ENCODE measurements around the gene SLC24A4.
"Not testable (repeated sequence)": the region's sequence is repeated elsewhere in the genome, so short reads cannot be mapped to it uniquely, and the experiment has no call there.

SLC24A4 gene

DNA sequence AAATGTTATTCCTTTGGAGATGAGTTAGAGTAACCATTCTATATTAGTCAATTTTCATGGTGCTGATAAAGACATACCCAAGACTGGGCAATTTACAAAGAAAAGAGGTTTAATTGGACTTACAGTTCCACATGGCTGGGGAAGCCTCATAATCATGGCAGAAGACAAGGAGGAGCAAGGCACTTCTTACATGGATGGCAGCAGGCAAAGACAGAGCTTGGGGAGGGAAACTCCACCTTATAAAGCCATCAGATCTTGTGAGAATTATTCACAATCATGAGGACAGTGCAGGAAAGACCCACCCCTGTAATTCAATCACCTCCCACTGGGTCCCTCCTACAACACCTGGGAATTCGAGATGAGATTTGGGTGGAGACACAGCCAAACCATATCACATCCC lies 79.5 kb downstream of the SLC24A4 start:
- not testable (repeated sequence) for DNase-seq (ENCODE audit: low read depth)

DNA sequence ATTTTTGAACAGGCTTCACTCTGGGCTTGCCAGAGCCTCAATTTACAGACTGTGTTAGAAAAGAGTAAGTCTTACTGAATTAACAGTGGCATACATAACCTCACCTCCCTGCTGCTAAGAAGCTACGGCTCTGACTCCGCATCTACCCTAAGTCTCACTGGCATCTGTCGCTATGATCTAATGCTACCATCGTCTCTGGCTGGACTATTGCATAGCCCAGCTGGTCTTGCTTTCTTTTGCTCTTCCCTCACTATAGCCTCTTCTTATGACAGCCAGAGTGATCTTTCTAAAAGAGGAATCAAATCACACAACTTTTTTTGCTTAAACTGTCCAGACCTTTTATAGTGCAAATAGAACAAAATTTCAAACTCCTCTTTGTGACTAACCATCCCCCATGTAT lies 81.1 kb downstream of the SLC24A4 start:
- no peak for DNase-seq (ENCODE audit: low read depth)

DNA sequence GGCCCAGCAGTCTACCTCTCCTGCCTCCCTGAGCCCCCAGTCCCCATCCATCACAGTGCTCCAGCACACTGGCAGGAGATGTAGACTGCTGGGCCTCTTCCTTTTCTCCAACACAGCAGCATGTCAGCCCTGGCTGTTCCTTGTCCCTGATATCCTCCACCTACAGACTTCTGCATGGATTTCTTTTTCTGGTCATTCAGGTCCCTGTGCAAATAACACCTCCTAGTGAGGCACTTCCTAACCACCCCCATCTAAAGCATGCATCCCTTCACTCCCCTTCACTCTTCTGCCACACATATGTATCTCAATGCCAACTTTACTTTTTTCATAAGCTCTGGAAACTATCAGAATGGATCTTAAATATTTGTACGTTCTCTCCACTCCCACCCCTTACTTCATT lies 81.5 kb downstream of the SLC24A4 start:
- no peak for DNase-seq (ENCODE audit: low read depth)

DNA sequence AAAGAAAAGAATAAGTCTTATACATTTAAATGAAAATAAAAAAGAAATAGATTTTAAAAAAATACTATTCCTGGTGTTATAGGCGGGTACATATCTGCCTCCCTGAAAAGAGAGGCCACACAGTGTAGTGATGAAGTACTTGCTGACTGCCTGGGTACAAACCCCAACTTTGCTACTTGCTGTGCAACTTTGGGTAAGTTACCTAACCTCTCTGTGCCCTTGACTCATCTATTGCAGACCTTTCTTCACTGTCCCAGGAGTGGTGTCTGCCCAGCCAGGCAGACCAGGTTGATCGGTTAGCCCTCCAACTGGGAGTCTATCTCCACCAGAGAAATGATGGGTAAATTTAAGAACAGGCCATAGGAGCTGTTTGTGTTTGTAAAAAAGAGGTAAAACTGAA lies 82.0 kb downstream of the SLC24A4 start:
- DNase-seq (ENCODE audit: low read depth): no peak

DNA sequence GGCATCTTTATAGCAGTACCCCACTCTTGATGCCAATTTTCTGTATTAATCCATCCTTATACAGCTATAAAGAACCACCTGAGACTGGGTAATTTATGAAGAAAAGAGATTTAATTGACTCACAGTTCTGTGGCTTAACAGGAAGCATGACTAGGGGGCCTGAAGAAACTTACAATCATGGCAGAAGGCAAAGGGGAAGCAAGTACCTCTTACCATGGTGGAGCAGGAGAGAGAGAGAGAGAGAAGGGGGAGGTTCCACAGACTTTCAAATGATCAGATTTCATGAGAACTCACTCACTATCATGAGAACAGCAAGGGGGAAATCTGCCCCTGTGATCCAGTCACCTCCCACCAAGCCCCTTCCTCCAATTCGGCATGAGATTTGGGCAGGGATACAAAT lies 84.4 kb downstream of the SLC24A4 start:
- DNase-seq (ENCODE audit: low read depth): no peak

DNA sequence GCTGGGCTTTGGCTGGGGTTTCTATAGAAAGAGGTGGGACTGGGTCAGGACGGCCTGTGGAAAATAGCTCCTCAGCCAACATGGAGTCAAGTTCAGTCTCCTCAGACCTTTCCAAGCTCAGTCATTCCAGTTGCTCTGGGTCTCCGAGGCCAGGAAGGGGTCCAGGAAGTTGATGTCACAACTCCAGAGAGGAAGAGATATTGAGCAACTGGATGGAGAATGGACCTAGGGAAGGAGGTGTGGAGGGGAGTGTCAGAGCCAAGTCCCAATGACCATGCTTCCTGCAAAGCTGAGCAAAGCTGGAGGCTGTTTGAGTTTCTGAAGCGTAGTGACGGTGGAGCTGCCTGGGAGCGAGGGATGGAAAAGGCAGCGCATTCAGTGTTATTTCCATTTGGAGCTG lies 86.1 kb downstream of the SLC24A4 start:
- no peak for DNase-seq (ENCODE audit: low read depth)

DNA sequence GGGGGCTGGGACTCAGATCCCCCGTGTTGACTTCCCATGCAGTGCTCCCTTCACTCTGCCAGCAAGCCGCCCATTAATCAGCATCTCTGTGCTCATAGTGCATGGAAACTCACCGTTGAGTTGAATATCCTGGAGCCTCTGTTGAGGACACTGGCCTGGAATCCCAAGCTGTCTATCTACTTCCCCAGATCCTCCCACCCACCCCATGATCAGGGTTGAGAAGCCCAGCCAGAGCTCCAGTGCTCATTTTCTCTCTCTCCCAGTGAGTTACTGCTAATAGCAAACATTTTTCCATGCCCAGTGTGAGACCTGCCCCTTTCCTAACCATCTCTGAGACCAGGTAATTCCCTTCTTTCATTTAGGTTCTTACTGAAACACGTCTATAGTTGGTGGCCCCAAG lies 88.2 kb downstream of the SLC24A4 start:
- DNase-seq (ENCODE audit: low read depth): no peak

DNA sequence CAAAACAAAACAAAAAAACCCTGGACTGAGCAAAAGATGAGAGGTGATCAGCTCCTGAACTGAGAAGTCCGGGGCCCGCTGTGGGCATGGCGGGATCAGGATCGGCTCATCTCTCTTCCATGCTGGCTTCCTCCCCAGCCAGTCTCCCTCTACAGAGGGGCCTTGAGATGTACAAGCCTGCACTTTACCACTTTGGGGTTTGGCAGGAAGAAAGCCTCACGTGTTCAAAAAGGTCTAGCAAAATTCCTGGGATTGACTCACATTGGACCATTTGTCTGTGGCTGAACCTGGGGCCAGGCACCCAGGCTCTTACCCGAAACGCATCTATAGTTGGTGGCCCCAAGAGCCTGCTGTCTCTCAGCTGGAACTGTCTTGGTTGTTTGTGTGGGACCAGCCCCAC lies 89.0 kb downstream of the SLC24A4 start:
- DNase-seq (ENCODE audit: low read depth): no peak

DNA sequence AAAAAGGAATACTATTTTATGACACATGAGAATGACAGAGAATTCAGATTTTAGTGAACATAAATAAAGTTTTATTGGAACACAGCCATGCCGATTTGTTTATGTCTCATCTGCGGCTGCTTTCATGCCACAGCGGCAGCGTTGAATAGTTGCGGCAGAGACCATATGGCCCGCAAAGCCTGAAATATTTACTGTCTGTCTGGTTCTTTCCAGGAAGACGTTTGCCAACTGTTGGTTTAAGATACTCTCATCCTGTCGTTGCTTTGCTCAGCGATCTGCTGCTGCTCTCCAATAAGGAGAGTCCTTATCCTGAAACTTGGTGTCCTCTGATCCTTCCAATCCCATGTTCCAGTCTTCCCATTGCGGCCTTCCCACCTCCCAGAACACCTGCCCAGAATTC lies 89.9 kb downstream of the SLC24A4 start:
- DNase-seq (ENCODE audit: low read depth): no peak

DNA sequence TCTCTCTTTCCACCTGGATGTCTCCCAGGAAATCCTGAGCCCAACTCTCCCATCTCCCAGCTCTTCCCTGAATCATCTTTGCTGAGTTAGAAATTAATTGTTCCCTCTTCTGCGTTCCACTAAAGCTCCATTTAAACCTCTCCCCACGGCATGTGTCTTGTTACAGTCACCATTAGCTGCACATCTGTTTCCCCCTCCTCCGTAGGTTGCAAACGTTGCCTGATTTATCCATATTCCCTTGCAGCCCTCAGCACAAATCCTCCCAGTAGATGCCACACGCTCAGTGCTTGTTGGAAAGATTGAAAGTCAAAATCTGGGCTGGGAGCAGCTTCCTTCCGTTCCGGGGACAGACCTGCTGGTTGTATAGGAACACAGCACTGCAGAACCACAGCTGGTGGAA lies 90.4 kb downstream of the SLC24A4 start:
- DNase-seq (ENCODE audit: low read depth): no peak

DNA sequence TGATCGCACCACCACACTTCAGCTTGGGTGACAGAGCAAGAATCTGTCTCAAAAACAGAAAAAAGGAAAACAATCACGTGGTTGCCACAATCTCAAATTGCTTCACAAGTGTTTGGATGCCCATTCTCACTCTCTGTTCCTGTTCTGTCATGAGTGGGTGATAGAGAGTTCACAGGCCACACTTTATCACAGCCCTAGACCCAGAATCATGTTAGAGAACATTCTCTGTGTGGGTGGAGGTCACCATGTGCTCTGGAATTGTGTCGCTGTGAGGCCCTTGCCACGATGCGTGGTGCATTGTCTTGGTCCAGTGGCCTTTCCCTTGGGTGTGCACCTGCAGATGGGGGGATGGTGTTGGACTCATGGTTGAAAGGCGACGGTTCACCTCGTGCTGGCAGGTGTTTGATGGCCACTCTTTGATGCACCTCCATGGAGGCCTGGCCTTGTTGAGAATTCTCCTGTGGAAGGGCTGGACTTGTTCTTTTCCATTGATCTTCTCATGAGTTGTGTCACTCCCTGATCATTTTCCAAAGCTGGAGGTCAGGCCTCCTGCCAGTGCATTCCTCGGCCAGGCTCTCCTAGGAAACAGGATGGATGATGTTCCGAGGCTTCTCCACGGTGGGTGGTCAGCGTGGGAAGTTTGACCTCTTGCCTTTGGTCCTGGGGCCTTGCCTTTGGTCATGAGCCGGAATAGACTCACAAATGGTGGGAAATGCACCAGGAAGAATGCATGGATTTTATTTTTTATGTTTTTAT lies 91.9 kb downstream of the SLC24A4 start:
- no peak for DNase-seq (ENCODE audit: low read depth)

DNA sequence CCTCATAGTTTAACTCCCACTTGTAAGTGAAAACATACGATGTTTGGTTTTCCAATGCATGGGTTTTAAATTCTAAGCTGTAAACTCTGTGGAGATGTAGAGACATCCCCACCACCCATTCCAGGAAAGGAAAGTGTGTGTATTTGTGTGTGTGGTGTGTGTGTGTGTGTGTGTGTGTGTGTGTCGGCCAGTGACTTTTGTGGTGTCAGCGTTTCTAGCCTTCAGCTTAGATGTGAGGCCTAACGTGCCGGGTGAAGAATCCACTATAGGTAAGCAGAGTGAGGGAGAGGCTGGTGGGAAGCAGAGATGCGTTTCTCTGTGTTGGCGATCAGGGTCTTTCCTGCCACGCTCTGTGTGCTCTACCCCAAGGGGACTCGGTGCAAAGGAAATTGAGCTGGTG lies 93.0 kb downstream of the SLC24A4 start:
- DNase-seq (ENCODE audit: low read depth): no peak

DNA sequence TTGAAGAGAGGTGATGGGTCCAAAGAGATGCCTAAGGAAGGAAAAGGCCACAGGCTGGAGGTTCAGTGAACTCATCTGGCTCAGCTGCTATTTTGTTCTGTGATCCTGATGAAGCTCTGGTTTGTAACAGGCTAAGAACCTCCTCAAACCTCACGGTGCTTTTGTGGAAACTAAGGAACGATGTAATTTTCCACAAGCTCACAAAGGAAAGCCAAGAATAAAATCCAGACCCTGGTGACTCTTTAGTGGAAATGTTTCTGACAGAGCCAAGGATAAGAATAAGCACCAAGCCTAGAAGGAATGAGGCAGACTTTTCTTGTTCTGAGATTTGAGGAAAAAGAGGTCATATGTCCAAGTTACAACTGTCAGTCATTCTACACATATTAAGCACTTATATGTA lies 93.6 kb downstream of the SLC24A4 start:
- DNase-seq (ENCODE audit: low read depth): no peak

DNA sequence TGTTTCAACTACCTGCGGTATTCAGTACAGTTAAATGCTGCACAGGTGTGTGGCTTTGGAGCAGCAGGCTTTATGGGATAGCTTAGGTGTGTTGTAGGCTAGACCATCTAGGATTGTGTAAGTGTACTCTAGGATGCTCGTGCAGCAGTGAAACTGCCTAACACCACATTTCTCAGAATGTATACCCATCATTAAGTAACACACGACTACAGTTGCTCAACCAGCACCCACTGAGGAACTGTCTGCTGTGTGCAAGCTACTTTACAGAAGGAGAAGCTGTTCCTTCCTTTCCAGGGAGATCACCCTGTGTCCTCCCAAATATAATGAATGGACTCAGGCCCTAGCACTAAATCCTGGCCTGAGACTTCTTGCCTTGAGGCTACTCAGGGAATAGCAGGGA lies 94.8 kb downstream of the SLC24A4 start:
- DNase-seq (ENCODE audit: low read depth): no peak

DNA sequence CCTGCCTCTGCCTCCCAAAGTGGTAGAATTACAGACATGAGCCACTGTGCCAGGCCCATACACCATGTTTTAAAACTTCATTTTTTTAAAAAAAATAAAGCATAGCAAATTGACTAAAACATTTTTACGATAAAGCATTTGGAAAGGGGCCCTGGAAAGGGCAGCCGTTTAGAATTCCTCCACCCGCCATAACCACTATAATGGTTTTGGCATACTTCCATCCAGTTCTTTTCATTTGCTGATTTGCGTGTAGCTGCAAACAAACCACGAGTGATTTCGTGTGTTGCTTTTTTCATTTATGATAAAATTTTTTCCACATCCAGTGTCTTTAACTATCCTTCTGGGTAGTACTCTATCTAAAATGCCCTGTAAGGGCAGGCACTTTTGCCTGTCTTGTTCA lies 98.8 kb downstream of the SLC24A4 start:
- DNase-seq (ENCODE audit: low read depth): no peak

DNA sequence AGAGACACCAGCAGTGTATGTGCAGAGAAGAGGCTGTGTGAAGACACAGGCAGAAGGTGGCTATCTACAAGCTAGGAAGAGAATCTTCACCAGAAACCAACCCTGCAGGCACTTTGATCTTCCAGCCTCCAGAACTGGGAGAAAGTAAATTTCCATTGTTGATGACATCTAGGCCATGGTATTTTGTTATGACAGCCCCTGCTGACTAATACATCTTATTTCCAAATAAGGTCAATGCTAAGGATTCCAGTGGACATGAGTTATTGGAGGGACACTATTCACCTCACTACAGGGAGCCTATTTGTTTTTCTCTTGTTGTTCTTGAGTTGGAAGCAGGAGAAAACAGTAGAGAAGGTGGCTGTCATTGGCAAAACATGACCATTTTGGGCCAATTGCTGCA lies 102.1 kb downstream of the SLC24A4 start:
- DNase-seq (ENCODE audit: low read depth): no peak

DNA sequence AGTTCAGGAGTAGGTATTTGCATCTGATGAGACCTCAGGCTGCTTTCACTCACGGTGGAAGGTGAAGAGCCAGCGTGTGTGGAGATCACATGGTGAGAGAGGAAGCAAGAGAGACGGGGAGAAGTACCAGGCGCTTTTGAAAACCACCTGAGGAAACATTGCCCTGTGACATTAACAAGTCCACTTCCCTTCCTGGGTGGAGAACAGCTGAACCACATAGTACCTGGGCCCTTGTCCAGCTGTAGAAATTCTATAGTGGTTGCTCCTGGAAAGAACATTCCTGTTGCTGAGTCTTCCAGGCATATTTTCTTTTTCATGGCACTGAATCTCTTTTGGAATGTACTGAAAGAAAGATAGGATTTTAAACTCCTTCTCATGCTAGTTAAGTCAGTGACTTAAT lies 103.3 kb downstream of the SLC24A4 start:
- DNase-seq (ENCODE audit: low read depth): no peak

DNA sequence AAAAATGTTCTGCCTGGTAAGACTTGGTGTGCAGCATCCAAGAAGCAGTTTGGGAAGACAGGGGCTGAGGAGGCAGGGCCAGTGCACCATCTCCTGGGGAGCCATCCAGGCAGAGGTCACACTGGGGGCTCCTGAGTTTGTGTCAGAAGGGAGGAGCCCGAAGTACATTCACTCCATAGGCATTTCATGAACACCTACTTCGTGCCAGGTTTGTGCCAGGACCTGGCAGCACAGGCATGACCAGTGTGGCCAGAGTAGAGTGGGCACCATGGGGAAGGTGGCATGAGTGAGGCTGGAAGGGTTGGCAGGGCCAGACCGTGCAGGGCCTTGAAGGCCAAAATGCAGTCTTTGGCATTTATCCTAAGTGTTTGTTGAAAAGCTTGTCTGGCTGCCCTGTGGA lies 104.1 kb downstream of the SLC24A4 start:
- DNase-seq (ENCODE audit: low read depth): no peak

DNA sequence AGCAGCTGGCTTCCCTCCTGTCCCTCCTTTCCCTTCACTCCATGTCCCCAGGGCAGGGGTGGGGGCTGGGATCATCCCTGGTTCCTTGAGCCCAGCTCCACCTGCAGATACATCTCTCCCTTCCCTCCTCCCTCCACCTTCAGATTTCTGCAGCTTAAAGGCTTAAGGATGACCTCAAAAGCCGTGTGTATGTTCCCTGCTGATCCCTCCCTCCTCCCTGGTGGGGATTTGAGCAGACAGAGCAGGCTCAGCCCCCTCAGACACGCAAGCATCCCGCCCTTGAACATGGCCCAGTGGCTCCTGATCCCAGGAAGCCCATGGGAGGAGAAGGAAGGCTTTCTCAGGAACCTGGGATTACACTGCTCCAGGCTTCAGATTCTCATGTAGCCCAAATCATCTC lies 107.7 kb downstream of the SLC24A4 start:
- no peak for DNase-seq (ENCODE audit: low read depth)

DNA sequence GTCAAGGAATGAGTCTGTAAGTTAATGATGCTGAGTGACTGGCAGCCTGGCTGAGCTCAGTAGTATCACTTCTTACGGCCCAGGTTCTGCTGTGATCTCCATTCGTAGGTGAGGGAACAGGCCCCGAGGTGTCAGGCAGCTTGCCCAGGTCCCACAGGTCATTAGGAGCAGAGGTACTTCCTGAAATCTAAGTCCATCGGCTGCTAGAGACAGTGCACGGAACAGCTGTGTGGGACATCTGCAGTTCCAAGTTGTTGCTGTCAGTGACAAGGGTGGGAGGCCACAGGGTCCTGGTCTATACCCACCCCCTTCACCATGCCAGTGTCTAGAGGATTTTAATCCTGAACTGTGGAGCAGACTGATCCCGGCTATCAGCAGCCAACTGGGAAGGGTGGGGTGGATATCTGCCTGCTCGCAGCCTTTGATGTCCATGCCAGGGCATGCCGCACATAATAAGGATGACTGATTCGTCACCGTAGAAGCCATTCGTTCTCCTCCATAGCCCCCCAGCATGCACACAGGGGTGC lies 108.3 kb downstream of the SLC24A4 start:
- no peak for DNase-seq (ENCODE audit: low read depth)

DNA sequence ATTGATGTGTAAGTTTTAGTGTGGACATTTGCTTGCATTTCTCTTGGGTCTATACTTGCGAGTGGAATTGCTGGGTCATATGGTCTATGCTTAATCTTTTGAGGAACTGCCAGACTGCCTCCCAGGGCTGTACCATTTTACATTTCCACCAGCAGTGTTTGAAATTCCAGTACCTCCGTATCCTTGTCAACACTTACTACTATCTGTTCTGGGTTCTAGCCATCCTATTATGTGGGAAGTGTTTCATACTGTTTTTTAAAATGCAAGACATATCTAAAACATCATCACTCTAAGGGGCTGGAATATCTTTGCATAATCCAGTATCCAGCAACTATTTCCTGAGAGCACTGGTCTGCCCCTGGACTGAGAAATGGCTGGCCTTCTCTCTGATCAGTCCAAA lies 110.4 kb downstream of the SLC24A4 start:
- DNase-seq (ENCODE audit: low read depth): no peak

DNA sequence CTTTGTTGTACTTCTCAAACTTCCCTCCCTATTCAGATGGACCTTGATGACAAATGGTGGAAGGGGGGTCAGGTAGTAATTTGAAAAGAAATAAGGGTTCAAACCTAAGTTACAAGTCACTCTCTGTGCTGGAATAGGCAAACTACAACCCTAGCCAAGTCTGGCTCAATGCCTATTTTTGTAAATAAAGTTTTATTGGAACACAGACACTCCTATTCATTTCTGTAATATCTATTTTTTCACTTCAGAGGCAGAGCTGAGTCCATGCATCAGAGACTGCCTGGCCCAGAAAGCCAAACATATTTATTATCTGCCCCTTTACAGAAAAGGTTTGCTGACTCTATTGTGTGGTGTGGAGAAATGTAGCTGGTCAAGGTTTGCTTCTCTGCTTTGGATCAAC lies 112.2 kb downstream of the SLC24A4 start:
- DNase-seq (ENCODE audit: low read depth): no peak

DNA sequence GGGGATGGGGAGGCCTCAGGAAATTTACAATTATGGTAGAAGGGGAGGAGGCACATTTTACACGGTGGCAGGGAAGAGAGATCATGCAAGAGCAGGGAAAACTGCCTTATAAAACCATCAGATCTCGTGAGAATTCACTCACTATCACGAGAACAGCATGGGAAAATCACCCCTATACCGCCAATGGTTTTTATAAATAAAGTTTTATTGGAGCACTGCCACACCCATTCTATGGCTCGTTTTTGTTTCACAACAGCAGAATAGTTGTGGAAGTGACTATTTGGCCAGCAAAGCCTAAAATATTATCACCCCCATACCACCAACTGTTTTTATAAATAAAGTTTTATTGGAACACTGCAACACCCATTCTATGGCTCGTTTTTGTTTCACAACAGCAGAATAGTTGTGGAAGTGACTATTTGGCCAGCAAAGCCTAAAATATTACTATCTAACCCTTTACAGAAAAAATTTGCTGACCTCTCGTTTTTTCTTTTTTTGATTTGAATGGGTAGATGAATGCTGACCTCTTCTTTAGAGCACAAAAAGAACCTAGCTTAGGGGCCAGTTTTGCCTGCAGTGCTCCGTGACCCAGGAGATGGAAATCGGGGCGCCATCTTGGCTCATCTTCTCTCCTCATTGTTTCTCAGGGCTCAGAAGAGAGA lies 113.3 kb downstream of the SLC24A4 start:
- no peak for DNase-seq (ENCODE audit: low read depth)

DNA sequence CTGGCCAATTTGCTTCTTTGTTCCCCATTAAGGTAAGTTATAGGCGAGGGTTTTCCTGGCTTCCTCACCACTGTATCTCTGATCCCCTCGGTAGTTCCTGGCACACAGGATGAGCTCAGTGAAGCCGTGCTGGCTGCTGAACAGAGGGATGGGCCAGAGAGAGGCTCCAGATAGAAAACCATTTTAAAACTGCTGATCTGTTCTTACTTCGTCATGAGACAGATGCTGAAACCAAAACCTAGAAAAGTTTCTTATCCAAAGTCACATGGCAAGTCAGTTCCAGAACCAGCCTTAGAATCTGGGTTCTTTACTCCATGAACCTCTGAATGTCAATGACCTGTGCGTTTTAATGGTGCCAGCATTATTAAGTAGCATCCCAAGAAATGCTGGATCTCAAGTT lies 114.3 kb downstream of the SLC24A4 start:
- no peak for DNase-seq (ENCODE audit: low read depth)

Data from T follicular helper cell (primary cell).